Breast epithelium (tissue), 3 donors: ENCODE measurements around the gene WDFY2.
"Not testable (repeated sequence)": the region's sequence is repeated elsewhere in the genome, so short reads cannot be mapped to it uniquely, and the experiment has no call there.

ENCODE experiments used
- POLR2AphosphoS5 ChIP-seq, 3 donors: sonication (generic); formaldehyde crosslinking; IDR thresholded peaks; one replicate each; pipeline ENCODE4 v1.6.1; 2017; ENCODE audit warnings: antibody characterized with exemption in 3 of 3
- TF ChIP-seq, protein P1 (sequence below), 3 donors: fragments of 450-650 bp; IDR thresholded peaks; one replicate each; pipeline ENCODE4 v1.5.1; 2016 to 2017; ENCODE audit warnings: antibody characterized with exemption in 3 of 3, mild to moderate bottlenecking in 3 of 3, moderate library complexity in 3 of 3

DNA sequence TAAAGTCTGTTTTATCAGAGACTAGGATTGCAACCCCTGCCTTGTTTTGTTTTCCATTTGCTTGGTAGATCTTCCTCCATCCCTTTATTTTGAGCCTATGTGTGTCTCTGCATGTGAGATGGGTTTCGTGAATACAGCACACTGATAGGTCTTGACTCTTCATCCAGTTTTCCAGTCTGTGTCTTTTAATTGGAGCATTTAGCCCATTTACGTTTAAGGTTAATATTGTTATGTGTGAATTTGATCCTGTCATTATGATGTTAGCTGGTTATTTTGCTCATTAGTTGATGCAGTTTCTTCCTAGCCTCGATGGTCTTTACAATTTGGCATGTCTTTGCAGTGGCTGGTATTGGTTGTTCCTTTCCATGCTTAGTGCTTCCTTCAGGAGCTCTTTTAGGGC lies 67.9 kb downstream of the WDFY2 start:
- TF ChIP-seq, protein P1, sequence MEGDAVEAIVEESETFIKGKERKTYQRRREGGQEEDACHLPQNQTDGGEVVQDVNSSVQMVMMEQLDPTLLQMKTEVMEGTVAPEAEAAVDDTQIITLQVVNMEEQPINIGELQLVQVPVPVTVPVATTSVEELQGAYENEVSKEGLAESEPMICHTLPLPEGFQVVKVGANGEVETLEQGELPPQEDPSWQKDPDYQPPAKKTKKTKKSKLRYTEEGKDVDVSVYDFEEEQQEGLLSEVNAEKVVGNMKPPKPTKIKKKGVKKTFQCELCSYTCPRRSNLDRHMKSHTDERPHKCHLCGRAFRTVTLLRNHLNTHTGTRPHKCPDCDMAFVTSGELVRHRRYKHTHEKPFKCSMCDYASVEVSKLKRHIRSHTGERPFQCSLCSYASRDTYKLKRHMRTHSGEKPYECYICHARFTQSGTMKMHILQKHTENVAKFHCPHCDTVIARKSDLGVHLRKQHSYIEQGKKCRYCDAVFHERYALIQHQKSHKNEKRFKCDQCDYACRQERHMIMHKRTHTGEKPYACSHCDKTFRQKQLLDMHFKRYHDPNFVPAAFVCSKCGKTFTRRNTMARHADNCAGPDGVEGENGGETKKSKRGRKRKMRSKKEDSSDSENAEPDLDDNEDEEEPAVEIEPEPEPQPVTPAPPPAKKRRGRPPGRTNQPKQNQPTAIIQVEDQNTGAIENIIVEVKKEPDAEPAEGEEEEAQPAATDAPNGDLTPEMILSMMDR (IDR thresholded peaks at IDR 0.05), result not testable (repeated sequence)
- not testable (repeated sequence) for TF ChIP-seq POLR2AphosphoS5 (IDR thresholded peaks at IDR 0.05)
